HepG2 (cell line): ENCODE measurements around the gene LRRC42.

Experiments used
- ELF4 ChIP-seq: sonication (generic); formaldehyde crosslinking; IDR thresholded peaks from 2 replicates; pipeline ENCODE4 v1.5.0; 2020; ENCODE audit warnings: missing genetic modification reagents, mild to moderate bottlenecking, moderate library complexity, borderline replicate concordance
- EP300 ChIP-seq, 3 experiments: sonication (generic) in 1 of 3; formaldehyde crosslinking in 1 of 3; IDR thresholded peaks; 2 replicates each; pipeline versions ENCODE4 v1.5.1 to v1.6.1; 2011 to 2020; ENCODE audit warnings: low read depth in 2 of 3, low read length in 2 of 3, borderline replicate concordance in 1 of 3, improper control_type of control experiment in 1 of 3, mild to moderate bottlenecking in 1 of 3, missing genetic modification reagents in 1 of 3, moderate library complexity in 1 of 3
- FOXM1 ChIP-seq: sonication (generic); formaldehyde crosslinking; IDR thresholded peaks from 2 replicates; pipeline ENCODE4 v1.5.0; 2020; ENCODE audit warnings: missing genetic modification reagents
- JUND ChIP-seq: sonication (generic); formaldehyde crosslinking; IDR thresholded peaks from 2 replicates; pipeline ENCODE4 v1.8.0; 2022; ENCODE audit warnings: mild to moderate bottlenecking, missing genetic modification reagents
- MYC ChIP-seq: sonication (generic); formaldehyde crosslinking; IDR thresholded peaks from 2 replicates; pipeline ENCODE4 v1.9.0; 2021; ENCODE audit warnings: missing genetic modification reagents, borderline replicate concordance
- PAX8 ChIP-seq: sonication (generic); formaldehyde crosslinking; IDR thresholded peaks from 2 replicates; pipeline ENCODE4 v1.8.0; 2022; ENCODE audit warnings: mild to moderate bottlenecking, missing genetic modification reagents, borderline replicate concordance
- REST ChIP-seq, 2 experiments: IDR thresholded peaks; 2 replicates each; pipeline ENCODE4 v1.6.1; 2011 to 2012; ENCODE audit warnings: low read length in 2 of 2, borderline replicate concordance in 1 of 2, low read depth in 1 of 2, mild to moderate bottlenecking in 1 of 2, moderate library complexity in 1 of 2
- SIN3A ChIP-seq: IDR thresholded peaks from 2 replicates; pipeline ENCODE4 v1.6.1; 2011; ENCODE audit warnings: low read depth, mild to moderate bottlenecking, control low read depth, low read length, borderline replicate concordance
- TP53 ChIP-seq: sonication (generic); formaldehyde crosslinking; conservative IDR thresholded peaks from 2 replicates; pipeline ENCODE4 v1.4.0; 2020; ENCODE audit warnings: missing genetic modification reagents
- YY1 ChIP-seq: IDR thresholded peaks from 2 replicates; pipeline ENCODE4 v1.6.1; 2011; ENCODE audit warnings: low read length, low read depth, moderate library complexity, mild to moderate bottlenecking; ENCODE audit not compliant: insufficient read depth, insufficient replicate concordance
- ZNF468 ChIP-seq: sonication (generic); formaldehyde crosslinking; IDR thresholded peaks from 2 replicates; pipeline ENCODE4 v1.8.0; 2022; ENCODE audit warnings: mild to moderate bottlenecking, moderate library complexity, missing genetic modification reagents
- ZNF558 ChIP-seq: sonication (generic); formaldehyde crosslinking; IDR thresholded peaks from 2 replicates; pipeline ENCODE4 v1.9.0; 2022; ENCODE audit warnings: mild to moderate bottlenecking, missing genetic modification reagents, borderline replicate concordance
- ZNF788 ChIP-seq: sonication (generic); formaldehyde crosslinking; IDR thresholded peaks from 2 replicates; pipeline ENCODE4 v1.5.0; 2020; ENCODE audit warnings: mild to moderate bottlenecking, missing genetic modification reagents, borderline replicate concordance
- TF ChIP-seq, protein P1 (sequence below): sonication (generic); formaldehyde crosslinking; IDR thresholded peaks from 2 replicates; pipeline ENCODE4 v1.5.0; 2020; ENCODE audit warnings: mild to moderate bottlenecking, missing genetic modification reagents, moderate library complexity

DNA sequence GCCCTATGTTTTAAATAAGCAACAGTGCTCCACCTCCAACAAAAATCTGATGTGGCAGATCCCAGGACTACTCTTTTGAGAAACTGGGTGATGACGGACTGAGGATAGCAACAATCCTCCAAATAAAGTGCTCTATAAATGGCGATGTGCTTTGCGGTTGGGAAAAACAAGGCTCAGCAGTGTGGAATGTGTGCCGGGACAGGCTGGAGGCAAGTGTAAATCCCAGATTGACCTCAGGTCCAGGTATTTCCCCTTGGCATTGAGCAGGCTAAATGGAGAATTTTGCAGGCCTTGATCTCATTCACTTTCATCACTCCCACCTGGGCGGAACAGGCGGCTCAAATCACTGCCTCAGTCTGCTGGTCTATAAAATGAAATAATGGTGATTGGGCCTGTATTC lies 35.1 kb downstream of the LRRC42 start:
- TF ChIP-seq MYC (CRISPR knock-in tag): no peak
- TF ChIP-seq ZNF468 (CRISPR knock-in tag): no peak
- TF ChIP-seq TP53 (CRISPR knock-in tag): no peak
- no peak for TF ChIP-seq ELF4 (CRISPR knock-in tag)
- TF ChIP-seq, protein P1, sequence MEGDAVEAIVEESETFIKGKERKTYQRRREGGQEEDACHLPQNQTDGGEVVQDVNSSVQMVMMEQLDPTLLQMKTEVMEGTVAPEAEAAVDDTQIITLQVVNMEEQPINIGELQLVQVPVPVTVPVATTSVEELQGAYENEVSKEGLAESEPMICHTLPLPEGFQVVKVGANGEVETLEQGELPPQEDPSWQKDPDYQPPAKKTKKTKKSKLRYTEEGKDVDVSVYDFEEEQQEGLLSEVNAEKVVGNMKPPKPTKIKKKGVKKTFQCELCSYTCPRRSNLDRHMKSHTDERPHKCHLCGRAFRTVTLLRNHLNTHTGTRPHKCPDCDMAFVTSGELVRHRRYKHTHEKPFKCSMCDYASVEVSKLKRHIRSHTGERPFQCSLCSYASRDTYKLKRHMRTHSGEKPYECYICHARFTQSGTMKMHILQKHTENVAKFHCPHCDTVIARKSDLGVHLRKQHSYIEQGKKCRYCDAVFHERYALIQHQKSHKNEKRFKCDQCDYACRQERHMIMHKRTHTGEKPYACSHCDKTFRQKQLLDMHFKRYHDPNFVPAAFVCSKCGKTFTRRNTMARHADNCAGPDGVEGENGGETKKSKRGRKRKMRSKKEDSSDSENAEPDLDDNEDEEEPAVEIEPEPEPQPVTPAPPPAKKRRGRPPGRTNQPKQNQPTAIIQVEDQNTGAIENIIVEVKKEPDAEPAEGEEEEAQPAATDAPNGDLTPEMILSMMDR: no peak
- TF ChIP-seq YY1: no peak
- no peak for TF ChIP-seq SIN3A
- no peak for TF ChIP-seq FOXM1
- TF ChIP-seq EP300 (IDR thresholded peaks at IDR 0.05; ENCODE audit: low read depth in 2 of 2, low read length in 2 of 2): no peak; a peak in 1 of 4 replicates
- no peak for TF ChIP-seq EP300 (CRISPR knock-in tag; IDR thresholded peaks at IDR 0.05; ENCODE audit: borderline replicate concordance)
- no peak for TF ChIP-seq ZNF558 (CRISPR knock-in tag)
- TF ChIP-seq REST (IDR thresholded peaks at IDR 0.05; ENCODE audit: borderline replicate concordance in 1 of 2, low read depth in 1 of 2, low read length in 2 of 2): no peak
- TF ChIP-seq PAX8: no peak
- TF ChIP-seq JUND (CRISPR knock-in tag): no peak
- TF ChIP-seq ZNF788: no peak
